A673 (cell line): Measurements from ENCODE around the gene LRRC37A.
"Not testable (repeated sequence)": the region's sequence is repeated elsewhere in the genome, so short reads cannot be mapped to it uniquely, and the experiment has no call there.

Experiments
- CTCF ChIP-seq: fragments of 300-800, 200-600 bp; sonication (generic); conservative IDR thresholded peaks from 2 replicates; pipeline ENCODE4 v1.5.1; 2017; ENCODE audit warnings: low read depth, mild to moderate bottlenecking, antibody characterized with exemption, low read length, moderate library complexity, mixed read lengths
- EZH2 ChIP-seq: fragments of 200-600 bp; sonication (generic); IDR thresholded peaks from 2 replicates; pipeline ENCODE4 v1.6.1; 2017; ENCODE audit warnings: borderline replicate concordance, low read depth, mild to moderate bottlenecking, mixed read lengths, antibody characterized with exemption, low read length; ENCODE audit not compliant: poor library complexity, severe bottlenecking

- not testable (repeated sequence) for TF ChIP-seq CTCF, EZH2
Observed at GRCh38 chr17:46353856-46354255, 58.9 kb downstream of the LRRC37A start.
